CD8-positive, alpha-beta memory T cell (primary cell): ENCODE data around the gene SPTBN4. TPM values are rescaled to one million over a fixed set of nuclear protein-coding genes. Genes with fewer than 3 reads are reported as not detected.
"Not testable (repeated sequence)": the region's sequence is repeated elsewhere in the genome, so short reads cannot be mapped to it uniquely, and the experiment has no call there.

Source experiments
- CTCF ChIA-PET: fragments of 350-600 bp; sonication (Branson Sonifier 250); formaldehyde crosslinking; loops from one replicate; lab custom pipeline; 2021; ENCODE audit warnings: antibody characterized with exemption; lab: Charles Lee
- POLR2A ChIA-PET: fragments of 350-600 bp; sonication (Branson Sonifier 250); formaldehyde crosslinking; loops from one replicate; lab custom pipeline; 2021; ENCODE audit warnings: antibody characterized with exemption; lab: Charles Lee
- DNase-seq, 5 donors: peaks; one replicate each; pipeline versions ENCODE4 v3.0.0 to v3.0.0-alpha.2; 2020 to 2022; ENCODE audit warnings: mixed read lengths in 1 of 5
- H3K27ac ChIP-seq: one replicate; pipeline ENCODE4 v1.7.0; 2013; ENCODE audit warnings: low read depth, mild to moderate bottlenecking, low read length, moderate library complexity
- H3K27me3 ChIP-seq: 2 replicates; pipeline ENCODE4 v1.7.0; 2013; ENCODE audit warnings: low read length, mild to moderate bottlenecking; ENCODE audit not compliant: insufficient read depth, poor library complexity, severe bottlenecking
- H3K36me3 ChIP-seq: 2 replicates; pipeline ENCODE4 v1.7.0; 2013; ENCODE audit warnings: mild to moderate bottlenecking, low read length, moderate library complexity; ENCODE audit not compliant: insufficient read depth
- H3K4me1 ChIP-seq: 2 replicates; pipeline ENCODE4 v1.7.0; 2013; ENCODE audit warnings: mild to moderate bottlenecking, low read length, moderate library complexity; ENCODE audit not compliant: insufficient read depth
- H3K4me3 ChIP-seq: 2 replicates; pipeline ENCODE4 v1.7.0; 2013; ENCODE audit warnings: mild to moderate bottlenecking, low read length
- H3K9me3 ChIP-seq: 2 replicates; pipeline ENCODE4 v1.7.0; 2013; ENCODE audit warnings: mild to moderate bottlenecking, low read length
- H3K27ac Mint-ChIP-seq, 8 donors: one replicate each; pipeline ENCODE4 v1.8.0; 2020 to 2021; ENCODE audit warnings: mixed read lengths in 8 of 8, mild to moderate bottlenecking in 6 of 8, inconsistent platforms in 3 of 8, moderate library complexity in 3 of 8
- H3K27me3 Mint-ChIP-seq, 2 donors: one replicate each; pipeline ENCODE4 v1.8.0; 2020 to 2021; ENCODE audit warnings: mixed read lengths in 2 of 2, mild to moderate bottlenecking in 1 of 2, moderate library complexity in 1 of 2
- H3K36me3 Mint-ChIP-seq, 3 donors: one replicate each; pipeline ENCODE4 v1.8.0; 2020 to 2021; ENCODE audit warnings: mixed read lengths in 3 of 3, inconsistent platforms in 1 of 3, mild to moderate bottlenecking in 1 of 3
- H3K4me1 Mint-ChIP-seq, 3 donors: one replicate each; pipeline ENCODE4 v1.8.0; 2020 to 2021; ENCODE audit warnings: mixed read lengths in 3 of 3, inconsistent platforms in 1 of 3, mild to moderate bottlenecking in 1 of 3
- H3K4me3 Mint-ChIP-seq, 7 donors: one replicate each; pipeline ENCODE4 v1.8.0; 2020 to 2021; ENCODE audit warnings: mixed read lengths in 7 of 7, mild to moderate bottlenecking in 6 of 7, moderate library complexity in 4 of 7, inconsistent platforms in 2 of 7
- H3K9me3 Mint-ChIP-seq, 5 donors: one replicate each; pipeline ENCODE4 v1.8.0; 2020 to 2022; ENCODE audit warnings: mixed read lengths in 5 of 5, mild to moderate bottlenecking in 3 of 5, moderate library complexity in 2 of 5, inconsistent platforms in 1 of 5
- polyA plus RNA-seq: library from polyadenylated mRNA; unstranded; fragments of 300-500 nt; fragmentation: Illumina TruSeq; gene quantifications from one replicate; pipeline ENCODE4 v1.2.3, GENCODE V29; 2021
- total RNA-seq, 2 experiments: library from RNA; stranded (reverse); gene quantifications; one replicate each; pipeline ENCODE4 v1.2.3, GENCODE V29; 2021

Gene SPTBN4
- total and polyA plus RNA-seq, 3 experiments from 2014 or later: 0.49 to 1.2 TPM; not detected in 1

DNA sequence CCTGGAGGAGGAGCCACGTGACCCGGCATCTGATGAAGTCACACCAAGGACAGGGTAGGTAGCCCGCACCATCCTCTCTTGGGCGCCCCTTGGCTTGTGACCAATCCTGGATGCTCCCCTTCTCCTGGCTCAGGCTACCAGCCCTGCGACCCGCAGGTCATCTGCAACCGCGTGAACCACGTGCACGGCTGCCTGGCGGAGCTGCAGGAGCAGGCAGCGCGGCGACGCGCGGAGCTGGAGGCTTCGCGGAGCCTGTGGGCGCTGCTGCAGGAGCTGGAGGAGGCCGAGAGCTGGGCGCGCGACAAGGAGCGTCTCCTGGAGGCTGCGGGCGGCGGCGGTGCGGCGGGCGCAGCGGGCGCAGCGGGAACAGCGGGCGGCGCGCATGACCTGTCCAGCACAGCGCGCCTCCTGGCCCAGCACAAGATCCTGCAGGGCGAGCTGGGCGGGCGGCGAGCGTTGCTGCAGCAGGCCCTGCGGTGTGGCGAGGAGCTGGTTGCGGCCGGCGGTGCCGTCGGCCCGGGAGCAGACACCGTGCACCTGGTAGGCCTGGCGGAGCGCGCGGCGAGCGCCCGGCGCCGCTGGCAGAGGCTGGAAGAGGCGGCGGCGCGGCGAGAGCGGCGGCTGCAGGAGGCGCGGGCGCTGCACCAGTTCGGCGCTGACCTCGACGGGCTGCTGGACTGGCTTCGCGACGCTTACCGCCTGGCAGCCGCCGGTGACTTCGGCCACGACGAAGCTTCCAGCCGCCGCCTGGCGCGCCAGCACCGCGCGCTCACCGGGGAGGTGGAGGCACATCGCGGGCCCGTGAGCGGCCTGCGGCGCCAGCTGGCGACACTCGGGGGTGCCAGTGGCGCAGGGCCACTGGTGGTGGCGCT is 45.9 kb downstream of the SPTBN4 start:
- DNase-seq: no peak
- H3K4me1 Mint-ChIP-seq: peaks cover 0 to 5% (median 3%) of the 10 kb centered on the region in 3 donors
- H3K9me3 Mint-ChIP-seq: no peaks in the 10 kb centered on the region
- H3K27me3 Mint-ChIP-seq: peaks cover 47 to 66% of the 10 kb centered on the region in 2 donors
- no peak overlapping the region for H3K27ac Mint-ChIP-seq
- Histone ChIP-seq H3K27ac (no peak overlapping the region), H3K4me1 (no peaks in the 10 kb centered on the region), H3K27me3 (peaks cover 5% of the 10 kb centered on the region), H3K36me3 (no peaks in the 10 kb centered on the region), H3K9me3 (no peaks in the 10 kb centered on the region), H3K4me3 (no peak overlapping the region)
- ChIA-PET POLR2A (no interaction called here), CTCF (interaction anchor here (1.3 kb wide), 1 partner anchor 47 kb away, joined by 3 read pairs; the partner anchor contains the start of gene BLVRB)
- H3K36me3 Mint-ChIP-seq: peaks cover 0 to 3% (median 0%) of the 10 kb centered on the region in 3 donors
- no peak overlapping the region for H3K4me3 Mint-ChIP-seq

DNA sequence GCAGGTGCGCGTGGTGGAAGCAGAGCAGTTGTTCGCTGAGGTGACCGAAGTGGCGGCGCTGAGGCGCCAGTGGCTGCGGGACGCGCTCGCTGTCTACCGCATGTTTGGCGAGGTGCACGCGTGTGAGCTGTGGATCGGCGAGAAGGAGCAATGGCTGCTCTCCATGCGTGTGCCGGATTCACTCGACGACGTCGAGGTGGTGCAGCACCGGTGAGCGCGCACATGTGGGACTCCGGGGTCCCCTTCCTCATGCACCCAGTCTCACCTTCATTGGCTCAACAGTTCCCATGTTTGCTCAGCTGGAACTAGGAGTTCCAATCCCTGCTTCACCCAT is 46.5 kb downstream of the SPTBN4 start:
- ChIA-PET POLR2A (no interaction called here), CTCF (interaction anchor here (1.3 kb wide), 1 partner anchor 48 kb away, joined by 3 read pairs; the partner anchor contains the start of gene BLVRB)
- Mint-ChIP-seq H3K4me1 (peaks cover 0 to 5% (median 3%) of the 10 kb centered on the region in 3 donors), H3K27ac (no peak overlapping the region), H3K4me3 (no peak overlapping the region), H3K36me3 (peaks cover 0 to 3% (median 0%) of the 10 kb centered on the region in 3 donors), H3K27me3 (peaks cover 47 to 65% of the 10 kb centered on the region in 2 donors), H3K9me3 (no peaks in the 10 kb centered on the region)
- H3K27ac ChIP-seq: no peak overlapping the region
- H3K27me3 ChIP-seq: peaks cover 5% of the 10 kb centered on the region
- H3K36me3 ChIP-seq: no peaks in the 10 kb centered on the region
- H3K4me1 ChIP-seq: no peaks in the 10 kb centered on the region
- no peaks in the 10 kb centered on the region for H3K9me3 ChIP-seq
- no peak overlapping the region for H3K4me3 ChIP-seq
- no peak for DNase-seq

DNA sequence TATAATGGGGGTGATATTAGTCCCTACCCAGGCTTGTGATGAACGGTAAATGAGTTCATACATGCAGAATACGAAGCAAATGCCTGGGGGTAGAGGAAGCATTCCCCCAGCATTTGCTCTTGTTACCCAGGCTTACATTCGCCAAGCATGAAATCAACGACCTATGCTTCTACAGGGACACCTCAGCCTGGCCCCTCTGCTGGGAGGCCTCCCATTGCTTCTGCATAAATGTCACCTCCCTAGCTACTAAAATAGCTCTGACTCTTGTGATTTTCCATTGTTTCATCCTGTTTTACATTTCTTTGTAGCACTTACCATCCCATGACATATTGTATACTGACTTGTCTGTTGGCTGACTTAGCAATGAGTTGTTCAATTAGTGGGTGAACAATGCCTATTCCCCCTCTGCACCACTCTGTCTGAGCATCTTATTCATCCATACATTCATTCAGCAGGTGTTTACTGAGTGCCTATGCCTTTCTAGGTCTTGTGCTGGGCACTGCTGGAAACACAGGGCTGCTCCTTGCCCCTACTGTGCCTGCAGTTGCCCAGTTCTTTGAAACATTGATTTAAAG is 47.0 kb downstream of the SPTBN4 start:
- no peak overlapping the region for H3K27ac ChIP-seq
- ChIA-PET POLR2A (no interaction called here), CTCF (interaction anchor here (1.3 kb wide), 1 partner anchor 49 kb away, joined by 3 read pairs; the partner anchor contains the start of gene BLVRB)
- H3K4me1 ChIP-seq: no peaks in the 10 kb centered on the region
- Mint-ChIP-seq H3K9me3 (no peaks in the 10 kb centered on the region), H3K36me3 (peaks cover 0 to 3% (median 0%) of the 10 kb centered on the region in 3 donors), H3K27me3 (peaks cover 47 to 60% of the 10 kb centered on the region in 2 donors), H3K27ac (peak overlapping the region in 1 of 8 donors; percentile 31), H3K4me3 (peak overlapping the region in 1 of 7 donors; percentile 5), H3K4me1 (peaks cover 0 to 5% (median 3%) of the 10 kb centered on the region in 3 donors)
- DNase-seq: no peak
- no peaks in the 10 kb centered on the region for H3K9me3 ChIP-seq
- no peak overlapping the region for H3K4me3 ChIP-seq
- peaks cover 5% of the 10 kb centered on the region for H3K27me3 ChIP-seq
- no peaks in the 10 kb centered on the region for H3K36me3 ChIP-seq

DNA sequence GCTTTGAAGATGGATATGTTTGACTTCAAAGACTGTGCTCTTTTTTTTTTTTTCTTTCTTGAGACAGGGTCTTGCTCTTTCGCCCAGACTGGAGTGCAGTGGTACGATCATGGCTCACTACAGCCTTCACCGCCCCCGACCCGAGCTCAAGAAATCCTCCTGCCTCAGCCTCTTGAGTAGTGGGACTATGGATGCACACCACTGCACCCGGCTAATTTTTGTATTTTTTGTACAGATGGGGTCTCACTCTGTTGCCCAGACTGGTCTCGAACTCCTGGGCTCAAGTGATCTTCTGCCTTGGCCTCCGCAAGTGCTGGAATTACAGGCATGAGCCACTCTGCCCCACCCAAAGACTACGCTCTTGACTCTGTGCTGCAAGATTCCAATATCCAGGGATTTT is 50.4 kb downstream of the SPTBN4 start:
- no peak for DNase-seq
- Histone ChIP-seq H3K4me3 (no peak overlapping the region), H3K4me1 (no peaks in the 10 kb centered on the region), H3K27me3 (peaks cover 2% of the 10 kb centered on the region), H3K9me3 (no peaks in the 10 kb centered on the region), H3K36me3 (no peaks in the 10 kb centered on the region), H3K27ac (no peak overlapping the region)
- Mint-ChIP-seq H3K4me1 (peaks cover 0 to 6% (median 5%) of the 10 kb centered on the region in 3 donors), H3K4me3 (no peak overlapping the region), H3K27ac (no peak overlapping the region), H3K27me3 (peaks cover 30 to 49% of the 10 kb centered on the region in 2 donors), H3K36me3 (no peaks in the 10 kb centered on the region), H3K9me3 (no peaks in the 10 kb centered on the region)
- ChIA-PET CTCF (interaction anchor here (1.7 kb wide), 1 partner anchor 97 kb away, joined by 3 read pairs; no protein-coding TSS in a partner anchor), POLR2A (no interaction called here)

DNA sequence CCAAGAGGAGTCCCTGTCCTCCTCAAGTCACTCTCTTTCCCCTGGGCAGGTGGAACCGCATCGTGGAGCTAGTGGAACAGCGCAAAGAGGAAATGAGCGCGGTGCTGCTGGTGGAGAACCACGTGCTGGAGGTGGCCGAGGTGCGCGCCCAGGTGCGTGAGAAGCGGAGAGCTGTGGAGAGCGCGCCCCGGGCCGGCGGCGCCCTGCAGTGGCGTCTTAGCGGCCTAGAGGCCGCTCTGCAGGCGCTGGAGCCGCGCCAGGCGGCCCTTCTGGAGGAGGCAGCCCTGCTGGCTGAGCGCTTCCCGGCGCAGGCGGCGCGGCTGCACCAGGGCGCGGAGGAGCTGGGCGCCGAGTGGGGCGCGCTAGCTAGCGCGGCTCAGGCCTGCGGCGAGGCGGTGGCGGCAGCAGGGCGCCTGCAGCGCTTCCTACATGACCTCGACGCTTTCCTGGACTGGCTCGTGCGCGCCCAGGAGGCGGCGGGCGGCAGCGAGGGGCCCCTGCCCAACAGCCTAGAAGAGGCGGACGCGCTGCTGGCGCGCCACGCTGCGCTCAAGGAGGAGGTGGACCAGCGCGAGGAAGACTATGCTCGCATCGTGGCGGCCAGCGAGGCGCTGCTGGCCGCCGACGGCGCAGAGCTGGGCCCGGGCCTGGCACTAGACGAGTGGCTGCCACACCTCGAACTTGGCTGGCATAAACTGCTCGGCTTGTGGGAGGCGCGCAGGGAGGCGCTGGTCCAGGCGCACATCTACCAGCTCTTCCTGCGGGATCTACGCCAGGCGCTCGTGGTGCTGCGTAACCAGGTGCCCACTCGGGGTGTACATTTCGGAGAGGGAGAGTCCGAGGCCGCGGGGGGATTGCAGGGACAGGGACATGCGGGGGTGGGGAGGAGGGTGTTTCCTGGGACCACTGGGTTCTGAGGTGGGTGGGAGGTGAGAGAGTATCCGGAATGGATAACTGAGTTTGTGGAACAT is 52.8 kb downstream of the SPTBN4 start:
- Histone ChIP-seq H3K4me3 (no peak overlapping the region), H3K36me3 (no peaks in the 10 kb centered on the region), H3K9me3 (no peaks in the 10 kb centered on the region), H3K27me3 (no peaks in the 10 kb centered on the region), H3K27ac (no peak overlapping the region), H3K4me1 (no peaks in the 10 kb centered on the region)
- H3K27me3 Mint-ChIP-seq: peaks cover 20 to 33% of the 10 kb centered on the region in 2 donors
- no peak overlapping the region for H3K4me3 Mint-ChIP-seq
- peaks cover 0 to 5% (median 4%) of the 10 kb centered on the region in 3 donors for H3K4me1 Mint-ChIP-seq
- CTCF ChIA-PET: no interaction called here
- POLR2A ChIA-PET: no interaction called here
- H3K9me3 Mint-ChIP-seq: no peaks in the 10 kb centered on the region
- no peak for DNase-seq
- H3K36me3 Mint-ChIP-seq: no peaks in the 10 kb centered on the region
- peak overlapping the region in 1 of 8 donors; percentile 12 for H3K27ac Mint-ChIP-seq

DNA sequence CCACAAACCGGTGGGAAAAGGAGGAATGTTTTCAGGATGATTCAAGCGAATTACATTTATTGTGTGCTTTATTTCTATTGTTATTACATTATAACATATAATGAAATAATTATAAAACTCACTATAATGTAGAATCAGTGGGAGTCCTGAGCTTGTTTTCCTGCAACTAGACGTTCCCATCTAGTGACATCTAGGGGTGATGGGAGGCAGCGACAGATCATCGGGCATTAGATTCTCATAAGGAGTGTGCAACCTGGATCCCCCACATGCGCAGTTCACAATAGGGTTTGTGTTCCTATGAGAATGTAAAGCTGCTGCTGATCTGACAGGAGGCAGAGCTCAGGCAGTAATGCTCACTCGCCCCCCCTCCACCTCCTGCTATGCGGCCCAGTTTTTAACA is 54.5 kb downstream of the SPTBN4 start:
- Histone ChIP-seq H3K4me3 (no peak overlapping the region), H3K9me3 (no peaks in the 10 kb centered on the region), H3K4me1 (no peaks in the 10 kb centered on the region), H3K27me3 (no peaks in the 10 kb centered on the region), H3K27ac (no peak overlapping the region), H3K36me3 (no peaks in the 10 kb centered on the region)
- ChIA-PET POLR2A (no interaction called here), CTCF (interaction anchor here (1.0 to 1.4 kb wide), 2 partner anchors 100 to 216 kb away, joined by 6 read pairs; no protein-coding TSS in a partner anchor)
- Mint-ChIP-seq H3K4me3 (no peak overlapping the region), H3K9me3 (no peaks in the 10 kb centered on the region), H3K36me3 (no peaks in the 10 kb centered on the region), H3K27ac (no peak overlapping the region), H3K27me3 (peaks cover 22 to 28% of the 10 kb centered on the region in 2 donors), H3K4me1 (peaks cover 0 to 5% (median 4%) of the 10 kb centered on the region in 3 donors)
- no peak for DNase-seq

DNA sequence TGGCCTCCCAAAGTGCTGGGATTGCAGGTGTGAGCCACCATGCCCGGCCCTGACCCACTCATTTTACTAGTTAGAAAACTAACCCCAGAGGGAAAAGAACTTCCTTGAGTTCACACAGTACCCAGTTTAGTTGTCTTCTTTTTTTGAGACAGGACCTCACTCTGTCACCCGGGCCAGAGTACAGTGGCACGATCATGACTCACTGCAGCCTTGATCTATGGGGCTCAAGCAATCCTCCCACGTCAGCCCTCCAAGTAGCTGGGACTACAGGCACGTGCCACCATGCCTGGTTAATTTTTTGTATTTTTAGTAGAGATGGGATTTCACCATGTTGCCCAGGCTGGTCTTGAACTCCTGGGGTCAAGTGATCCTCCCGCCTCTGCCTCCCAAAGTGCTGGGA is 55.1 kb downstream of the SPTBN4 start:
- Mint-ChIP-seq H3K27ac (peak overlapping the region in 1 of 8 donors; percentile 60), H3K27me3 (peaks cover 19 to 26% of the 10 kb centered on the region in 2 donors)
- H3K4me1 ChIP-seq, H3K36me3 ChIP-seq, DNase-seq, H3K9me3 ChIP-seq, H3K27me3 ChIP-seq, H3K4me3 ChIP-seq, POLR2A ChIA-PET, H3K36me3 Mint-ChIP-seq, H3K9me3 Mint-ChIP-seq, H3K27ac ChIP-seq, H3K4me1 Mint-ChIP-seq, H3K4me3 Mint-ChIP-seq: not testable (repeated sequence)
- CTCF ChIA-PET: interaction anchor here (1.4 kb wide), 1 partner anchor 217 kb away, joined by 6 read pairs; no protein-coding TSS in a partner anchor
